Measurements from ENCODE around the gene TMEM120B.
"Not testable (repeated sequence)": the region's sequence is repeated elsewhere in the genome, so short reads cannot be mapped to it uniquely, and the experiment has no call there.

Gene TMEM120B

DNA sequence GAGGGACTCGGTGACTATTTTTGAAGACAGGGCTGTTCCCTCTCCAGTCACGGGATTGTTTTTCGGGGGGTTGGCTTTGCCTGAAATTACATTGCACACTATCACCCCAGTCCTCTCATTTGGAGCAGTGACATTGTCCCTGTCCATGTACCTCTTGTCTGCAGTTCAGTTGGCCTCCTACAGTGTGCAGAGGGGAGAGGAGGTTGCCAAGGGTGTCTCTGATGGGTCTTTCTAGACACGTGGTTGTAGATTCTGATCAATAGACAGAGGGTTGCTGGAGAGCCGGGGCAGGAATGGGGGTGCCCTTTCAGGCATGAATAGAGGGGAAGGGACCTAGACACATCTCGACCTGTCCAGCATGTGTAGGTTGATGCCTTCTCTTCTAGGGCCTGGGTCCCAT lies 1.2 kb downstream of the TMEM120B start:
- Histone ChIP-seq H2AFZ (ENCODE audit: low read depth, low read length) (no peak overlapping the region), H3K36me3 (replicated peaks; ENCODE audit: low read depth, low read length) (peaks cover 5% of the 10 kb centered on the region), H3K4me3 (ENCODE audit: low read length) (peak overlapping the region; percentile 89), H3K27me3 (ENCODE audit: low read depth, low read length) (no peaks in the 10 kb centered on the region), H4K20me1 (ENCODE audit: insufficient read depth, low read length) (peaks cover 6% of the 10 kb centered on the region; the same call in 1 of the 2 replicates), H3K4me2 (ENCODE audit: low read length) (peak overlapping the region; percentile 99), H3K9me3 (ENCODE audit: insufficient read depth, low read length) (no peaks in the 10 kb centered on the region), H3K27ac (ENCODE audit: low read length) (no peak overlapping the region), H3K9ac (ENCODE audit: low read length) (peak overlapping the region; percentile 74), H3K79me2 (ENCODE audit: low read length) (peaks cover 38% of the 10 kb centered on the region), H3K4me1 (ENCODE audit: low read length) (peaks cover 28% of the 10 kb centered on the region)
- TF ChIP-seq EZH2phosphoT487 (IDR thresholded peaks at IDR 0.05; ENCODE audit: low read depth), result no peak
- TF ChIP-seq, protein P1, sequence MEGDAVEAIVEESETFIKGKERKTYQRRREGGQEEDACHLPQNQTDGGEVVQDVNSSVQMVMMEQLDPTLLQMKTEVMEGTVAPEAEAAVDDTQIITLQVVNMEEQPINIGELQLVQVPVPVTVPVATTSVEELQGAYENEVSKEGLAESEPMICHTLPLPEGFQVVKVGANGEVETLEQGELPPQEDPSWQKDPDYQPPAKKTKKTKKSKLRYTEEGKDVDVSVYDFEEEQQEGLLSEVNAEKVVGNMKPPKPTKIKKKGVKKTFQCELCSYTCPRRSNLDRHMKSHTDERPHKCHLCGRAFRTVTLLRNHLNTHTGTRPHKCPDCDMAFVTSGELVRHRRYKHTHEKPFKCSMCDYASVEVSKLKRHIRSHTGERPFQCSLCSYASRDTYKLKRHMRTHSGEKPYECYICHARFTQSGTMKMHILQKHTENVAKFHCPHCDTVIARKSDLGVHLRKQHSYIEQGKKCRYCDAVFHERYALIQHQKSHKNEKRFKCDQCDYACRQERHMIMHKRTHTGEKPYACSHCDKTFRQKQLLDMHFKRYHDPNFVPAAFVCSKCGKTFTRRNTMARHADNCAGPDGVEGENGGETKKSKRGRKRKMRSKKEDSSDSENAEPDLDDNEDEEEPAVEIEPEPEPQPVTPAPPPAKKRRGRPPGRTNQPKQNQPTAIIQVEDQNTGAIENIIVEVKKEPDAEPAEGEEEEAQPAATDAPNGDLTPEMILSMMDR (IDR thresholded peaks at IDR 0.05; ENCODE audit: low read depth, low read length), result no peak

DNA sequence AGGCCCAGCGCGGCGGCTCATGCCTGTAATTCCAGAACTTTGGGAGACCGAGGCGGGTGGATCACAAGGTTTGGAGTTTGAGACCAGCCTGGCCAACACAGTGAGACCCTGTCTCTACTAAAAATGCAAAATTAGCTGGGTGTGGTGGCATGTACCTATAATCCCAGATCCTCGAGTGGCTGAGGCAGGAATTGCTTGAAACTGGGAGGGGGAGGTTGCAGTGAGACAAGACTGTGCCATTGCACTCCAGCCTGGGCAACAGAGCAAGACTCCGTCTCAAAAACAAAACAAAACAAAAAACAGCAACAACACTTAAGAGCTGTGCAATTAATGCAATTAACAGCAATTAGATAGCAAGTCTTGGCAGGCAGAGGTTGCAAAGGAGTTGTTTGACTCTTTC lies 2.5 kb downstream of the TMEM120B start:
- H3K4me2 ChIP-seq (ENCODE audit: low read length); H4K20me1 ChIP-seq (ENCODE audit: insufficient read depth, low read length); H3K9ac ChIP-seq (ENCODE audit: low read length); H2AFZ ChIP-seq (ENCODE audit: low read depth, low read length); H3K9me3 ChIP-seq (ENCODE audit: insufficient read depth, low read length); H3K4me3 ChIP-seq (ENCODE audit: low read length); H3K36me3 ChIP-seq (replicated peaks; ENCODE audit: low read depth, low read length); H3K27ac ChIP-seq (ENCODE audit: low read length); H3K27me3 ChIP-seq (ENCODE audit: low read depth, low read length): not testable (repeated sequence)
- H3K4me1 ChIP-seq (ENCODE audit: low read length), result peaks cover 15% of the 10 kb centered on the region
- H3K79me2 ChIP-seq (ENCODE audit: low read length), result peaks cover 41% of the 10 kb centered on the region

DNA sequence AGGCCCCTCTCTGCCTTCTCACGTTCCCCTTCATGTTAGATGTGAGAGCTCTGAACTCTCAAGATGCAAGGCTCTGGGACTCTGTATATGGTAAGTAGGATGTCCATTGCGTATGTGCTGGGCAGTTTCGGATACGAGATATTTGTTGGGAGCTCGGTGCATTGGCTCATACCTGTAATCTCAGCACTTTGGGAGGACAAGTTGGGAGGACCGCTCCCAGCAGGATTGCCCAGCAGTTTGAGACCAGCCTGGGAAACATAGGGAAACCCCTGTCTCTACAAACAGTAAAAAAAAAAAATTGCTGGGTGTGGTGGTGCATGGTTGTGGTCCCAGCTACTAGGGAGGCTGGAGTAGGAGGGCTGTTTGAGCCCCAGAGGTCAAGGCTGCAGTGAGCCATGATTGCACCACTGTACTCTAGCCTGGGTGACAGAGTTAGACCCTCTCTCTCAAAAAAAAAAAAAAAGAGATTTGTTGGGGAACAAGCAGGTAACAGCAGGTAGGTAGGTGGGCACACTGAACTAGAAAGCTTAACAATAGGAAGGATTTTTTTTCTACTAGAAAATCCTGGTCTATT lies 3.4 kb downstream of the TMEM120B start:
- H4K20me1 ChIP-seq (ENCODE audit: insufficient read depth, low read length), result peaks cover 7% of the 10 kb centered on the region; the same call in 1 of the 2 replicates

DNA sequence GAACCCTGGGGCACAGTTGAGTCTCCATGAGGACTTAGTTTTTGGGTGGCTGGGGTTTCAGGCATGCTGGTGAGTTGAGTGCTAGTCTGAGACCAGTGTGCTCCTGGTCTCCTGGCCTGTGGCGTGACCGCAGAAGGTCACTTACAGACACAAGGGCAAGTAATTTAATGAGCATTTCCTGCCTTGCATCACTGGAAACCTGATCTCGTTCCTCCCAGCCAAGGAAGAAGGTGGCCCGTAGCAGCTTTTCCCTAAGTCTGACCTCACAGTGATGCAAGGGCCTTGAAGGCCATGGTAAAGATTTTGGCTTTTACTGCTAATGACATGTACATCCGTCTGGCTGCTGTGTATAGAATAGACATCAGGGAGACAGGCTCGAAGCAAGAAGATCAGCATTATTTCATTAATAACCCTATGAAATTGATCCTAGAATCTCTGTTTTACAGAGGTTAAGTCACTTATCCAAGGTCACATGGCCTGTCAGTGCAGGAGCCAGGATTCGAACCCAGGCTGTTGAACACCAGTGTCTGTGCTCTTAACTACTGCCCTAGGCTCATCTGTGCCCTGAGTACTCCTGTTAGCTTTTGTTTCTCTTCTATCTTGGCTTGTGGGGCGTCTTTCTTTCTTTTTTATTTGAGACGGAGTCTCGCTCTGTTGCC lies 4.6 kb downstream of the TMEM120B start:
- H3K4me2 ChIP-seq (ENCODE audit: low read length), result no peak overlapping the region
- no peaks in the 10 kb centered on the region for H3K9me3 ChIP-seq (ENCODE audit: insufficient read depth, low read length)
- H4K20me1 ChIP-seq (ENCODE audit: insufficient read depth, low read length), result peaks cover 7% of the 10 kb centered on the region; the same call in 1 of the 2 replicates
- no peak for TF ChIP-seq EZH2phosphoT487 (IDR thresholded peaks at IDR 0.05; ENCODE audit: low read depth)
- TF ChIP-seq, protein P1 (IDR thresholded peaks at IDR 0.05; ENCODE audit: low read depth, low read length), result no peak
- no peak overlapping the region for H2AFZ ChIP-seq (ENCODE audit: low read depth, low read length)
- no peak overlapping the region for H3K27ac ChIP-seq (ENCODE audit: low read length)
- H3K36me3 ChIP-seq (replicated peaks; ENCODE audit: low read depth, low read length), result peaks cover 5% of the 10 kb centered on the region
- peaks cover 41% of the 10 kb centered on the region for H3K79me2 ChIP-seq (ENCODE audit: low read length)
- H3K27me3 ChIP-seq (ENCODE audit: low read depth, low read length), result no peaks in the 10 kb centered on the region
- H3K4me1 ChIP-seq (ENCODE audit: low read length), result peaks cover 9% of the 10 kb centered on the region
- no peak overlapping the region for H3K9ac ChIP-seq (ENCODE audit: low read length)
- H3K4me3 ChIP-seq (ENCODE audit: low read length), result no peak overlapping the region

More for the DNA sequence above, 3.4 kb downstream of the TMEM120B start:
- no peak overlapping the region for H3K9ac ChIP-seq (ENCODE audit: low read length)
- H3K27ac ChIP-seq (ENCODE audit: low read length), result no peak overlapping the region
- H3K27me3 ChIP-seq (ENCODE audit: low read depth, low read length), result no peaks in the 10 kb centered on the region
- H2AFZ ChIP-seq (ENCODE audit: low read depth, low read length), result no peak overlapping the region
- peaks cover 15% of the 10 kb centered on the region for H3K4me1 ChIP-seq (ENCODE audit: low read length)
- H3K4me2 ChIP-seq (ENCODE audit: low read length), result no peak overlapping the region
- peaks cover 5% of the 10 kb centered on the region for H3K36me3 ChIP-seq (replicated peaks; ENCODE audit: low read depth, low read length)
- H3K4me3 ChIP-seq (ENCODE audit: low read length), result no peak overlapping the region
- H3K9me3 ChIP-seq (ENCODE audit: insufficient read depth, low read length), result no peaks in the 10 kb centered on the region
- TF ChIP-seq, protein P1 (IDR thresholded peaks at IDR 0.05; ENCODE audit: low read depth, low read length), result no peak
- no peak for TF ChIP-seq EZH2phosphoT487 (IDR thresholded peaks at IDR 0.05; ENCODE audit: low read depth)
- H3K79me2 ChIP-seq (ENCODE audit: low read length), result peaks cover 41% of the 10 kb centered on the region

All from OCI-LY3 (cell line).